Activated CD4-positive, CD25-positive, alpha-beta regulatory T cell treated with anti-CD3 and anti-CD28 coated beads, Interleukin-2, amount 50 U/mL, for 72 hours (primary cell): ENCODE results near the gene SYNE1.

Source experiments
- DNase-seq: peaks from one replicate; pipeline ENCODE4 v3.0.0; 2021

The SYNE1 gene

GRCh38 chr6:152270301-152270925, 366.7 kb downstream of the SYNE1 start:
- no peak for DNase-seq

- no peak for DNase-seq
Measured at GRCh38 chr6:152268846-152269442, 368.2 kb downstream of the SYNE1 start.

- no peak for DNase-seq
Measured at GRCh38 chr6:152267967-152268845, 369.0 kb downstream of the SYNE1 start.

- DNase-seq, result no peak
Measured at GRCh38 chr6:152265651-152266050, 371.5 kb downstream of the SYNE1 start.

- DNase-seq, result no peak
Measured at GRCh38 chr6:152263582-152263981, 373.6 kb downstream of the SYNE1 start.

- no peak for DNase-seq
Measured at GRCh38 chr6:152261179-152261578, 376.0 kb downstream of the SYNE1 start.

- no peak for DNase-seq
Measured at GRCh38 chr6:152259234-152259633, 377.9 kb downstream of the SYNE1 start.

GRCh38 chr6:152257581-152257980, 379.6 kb downstream of the SYNE1 start:
- no peak for DNase-seq

- no peak for DNase-seq
Measured at GRCh38 chr6:152250127-152250526, 387.0 kb downstream of the SYNE1 start.

GRCh38 chr6:152248980-152249379, 388.2 kb downstream of the SYNE1 start:
- DNase-seq, result no peak

- no peak for DNase-seq
Measured at GRCh38 chr6:152246554-152247337, 390.4 kb downstream of the SYNE1 start.

- DNase-seq, result no peak
Measured at GRCh38 chr6:152244998-152245630, 392.0 kb downstream of the SYNE1 start.

- DNase-seq, result no peak
Measured at GRCh38 chr6:152241013-152241766, 396.0 kb downstream of the SYNE1 start.

- DNase-seq, result no peak
Measured at GRCh38 chr6:152240436-152240835, 396.7 kb downstream of the SYNE1 start.

- no peak for DNase-seq
Measured at GRCh38 chr6:152236370-152237097, 400.6 kb downstream of the SYNE1 start.

- no peak for DNase-seq
Measured at GRCh38 chr6:152233547-152234320, 403.4 kb downstream of the SYNE1 start.

GRCh38 chr6:152232501-152233151, 404.5 kb downstream of the SYNE1 start:
- DNase-seq, result no peak

- DNase-seq, result no peak
Measured at GRCh38 chr6:152229330-152229729, 407.8 kb downstream of the SYNE1 start.

- no peak for DNase-seq
Measured at GRCh38 chr6:152226119-152226518, 411.0 kb downstream of the SYNE1 start.
